Kidney glomerular epithelial cell (primary cell): ENCODE results near the gene ATG14.
"Not testable (repeated sequence)": the region's sequence is repeated elsewhere in the genome, so short reads cannot be mapped to it uniquely, and the experiment has no call there.

ENCODE experiments used
- DNase-seq: peaks from one replicate; lab custom pipeline; 2025; lab: John Stamatoyannopoulos, UW

Gene ATG14

GRCh38 chr14:55433880-55434804 is 22.5 kb upstream of the ATG14 start:
- no peak for DNase-seq

DNA sequence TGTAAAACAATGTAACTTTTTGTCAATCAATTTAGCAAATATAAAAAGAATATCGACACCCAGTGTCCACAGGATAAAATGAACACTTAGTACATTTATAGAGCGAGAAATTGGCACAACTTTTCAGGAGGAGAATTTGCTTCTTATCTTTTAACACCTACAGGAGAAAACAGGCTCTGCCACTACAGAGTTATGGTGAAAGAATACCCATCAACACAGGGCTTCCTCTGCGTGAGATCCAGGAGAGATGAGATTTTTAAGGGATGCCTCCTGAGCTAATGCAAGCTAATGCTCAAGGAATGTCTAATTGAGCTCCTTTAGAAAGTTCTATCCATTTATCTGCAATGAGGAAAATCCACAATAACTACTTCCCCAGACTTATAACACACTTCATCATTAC is 21.0 kb upstream of the ATG14 start:
- no peak for DNase-seq

GRCh38 chr14:55430024-55430690 is 18.5 kb upstream of the ATG14 start:
- DNase-seq, result peak; percentile 63

- DNase-seq, result no peak
Observed at GRCh38 chr14:55427439-55427838, 15.8 kb upstream of the ATG14 start.

DNA sequence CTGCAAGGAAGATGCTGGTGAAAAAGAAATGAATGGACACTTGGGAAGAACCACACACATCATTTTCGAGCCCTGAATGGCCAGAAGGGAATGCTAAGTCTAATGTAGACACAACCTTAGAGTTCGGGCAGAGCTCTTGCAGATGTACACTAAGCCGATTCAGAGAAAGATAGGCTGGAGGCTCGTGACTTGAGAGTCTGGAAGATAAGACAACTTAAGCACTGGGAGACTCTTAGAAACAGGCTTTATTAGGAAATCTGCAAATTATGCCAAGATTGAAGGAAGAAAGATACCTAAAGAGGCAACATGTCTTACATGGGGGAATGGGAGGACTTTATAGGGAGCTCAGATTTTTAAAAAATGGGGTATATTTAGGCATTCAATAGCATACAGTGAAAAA is 15.3 kb upstream of the ATG14 start:
- no peak for DNase-seq

DNA sequence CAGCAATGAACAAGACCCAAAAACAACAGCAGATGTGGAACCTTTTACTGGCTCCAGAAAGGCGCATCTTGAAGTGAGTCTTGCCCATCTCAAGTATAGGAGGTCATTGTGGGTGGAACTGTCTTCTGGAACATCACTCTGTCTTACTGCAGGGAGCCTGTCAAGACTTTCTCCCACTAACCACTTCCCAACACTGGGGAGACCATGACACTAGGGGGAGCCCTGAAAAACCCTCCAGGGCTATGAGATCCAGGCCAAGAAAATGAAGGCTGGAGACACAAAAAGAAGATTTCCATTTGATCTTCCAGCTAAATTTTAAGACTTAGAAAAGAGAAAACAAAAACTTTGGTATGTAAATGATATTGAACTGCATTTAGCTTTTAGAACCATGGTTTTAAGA is 13.5 kb upstream of the ATG14 start:
- no peak for DNase-seq

GRCh38 chr14:55423969-55424368 is 12.3 kb upstream of the ATG14 start:
- no peak for DNase-seq

DNA sequence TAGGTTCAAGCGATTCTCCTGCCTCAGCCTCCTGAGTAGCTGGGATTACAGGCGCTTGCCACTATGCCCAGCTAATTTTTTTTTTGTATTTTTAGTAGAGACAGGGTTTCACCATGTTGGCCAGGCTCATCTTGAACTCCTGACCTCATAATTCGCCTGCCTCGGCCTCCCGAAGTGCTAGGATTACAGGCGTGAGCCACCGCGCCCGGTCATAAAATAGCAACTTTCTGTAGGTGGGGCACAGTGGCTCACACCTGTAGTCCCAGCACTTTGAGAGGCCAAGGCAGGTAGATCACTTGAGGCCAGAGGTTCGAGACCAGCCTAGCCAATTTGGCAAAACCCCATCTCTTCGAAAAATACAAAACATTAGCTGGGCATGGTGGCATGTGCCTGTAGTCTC is 10.7 kb upstream of the ATG14 start:
- not testable (repeated sequence) for DNase-seq

DNA sequence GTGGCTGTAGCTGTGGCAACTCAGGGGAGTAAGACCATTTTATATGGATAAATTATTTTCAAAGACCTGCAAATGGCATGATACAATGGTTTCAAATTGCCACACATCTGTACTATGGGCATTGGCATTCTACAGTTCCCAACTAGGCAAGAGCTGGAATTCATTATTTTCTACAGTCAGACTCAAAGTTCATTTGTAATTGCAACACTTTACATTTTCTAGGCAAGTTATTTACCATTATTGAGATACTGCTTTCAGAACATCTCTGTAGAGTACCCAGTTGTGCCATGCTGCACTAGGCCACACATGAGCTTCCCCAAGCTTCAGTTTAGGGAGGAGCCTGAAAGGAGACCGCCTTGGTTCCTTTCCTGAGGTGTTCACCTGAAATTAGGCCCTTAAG is 8.0 kb upstream of the ATG14 start:
- DNase-seq, result no peak

GRCh38 chr14:55418411-55418810 is 6.8 kb upstream of the ATG14 start:
- no peak for DNase-seq

- DNase-seq, result no peak
Observed at GRCh38 chr14:55417955-55418354, 6.3 kb upstream of the ATG14 start.

DNA sequence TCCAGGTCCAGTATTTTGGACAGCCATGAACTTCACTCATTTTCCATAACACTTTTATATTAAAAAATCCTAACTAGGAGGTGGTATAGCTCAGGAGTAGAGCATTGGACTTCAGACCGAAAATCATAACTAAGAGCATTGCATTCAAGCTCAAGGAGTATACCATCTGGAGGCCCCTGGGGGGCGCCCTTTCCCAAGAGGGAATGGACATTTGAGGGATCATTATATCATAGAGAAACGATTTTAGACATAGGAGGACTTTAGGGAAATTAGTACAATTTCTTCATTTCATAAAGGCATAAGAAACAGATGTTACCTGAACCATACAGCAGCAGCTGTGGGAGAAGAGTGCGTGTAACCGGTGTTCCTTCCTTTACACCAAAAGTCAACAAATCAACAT is 5.2 kb upstream of the ATG14 start:
- no peak for DNase-seq

DNA sequence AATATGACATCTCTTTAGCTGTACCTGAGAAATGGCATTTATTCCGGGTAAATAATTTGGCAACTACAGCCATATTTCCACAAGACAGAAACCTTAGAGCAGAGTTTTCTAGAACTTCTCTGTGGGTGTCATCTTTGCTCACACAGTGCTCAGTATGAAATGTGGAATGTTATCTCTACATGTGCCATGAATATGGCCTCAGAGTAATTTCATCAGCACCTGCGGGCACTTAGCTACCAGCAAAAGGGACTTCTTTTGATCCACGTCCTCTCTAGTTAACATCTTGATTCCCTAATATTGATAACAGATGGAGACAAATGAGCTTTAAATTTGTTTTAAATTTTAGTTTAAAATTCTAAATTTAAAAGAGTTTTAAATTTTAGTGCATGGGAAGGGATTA is 2.9 kb upstream of the ATG14 start:
- no peak for DNase-seq

DNA sequence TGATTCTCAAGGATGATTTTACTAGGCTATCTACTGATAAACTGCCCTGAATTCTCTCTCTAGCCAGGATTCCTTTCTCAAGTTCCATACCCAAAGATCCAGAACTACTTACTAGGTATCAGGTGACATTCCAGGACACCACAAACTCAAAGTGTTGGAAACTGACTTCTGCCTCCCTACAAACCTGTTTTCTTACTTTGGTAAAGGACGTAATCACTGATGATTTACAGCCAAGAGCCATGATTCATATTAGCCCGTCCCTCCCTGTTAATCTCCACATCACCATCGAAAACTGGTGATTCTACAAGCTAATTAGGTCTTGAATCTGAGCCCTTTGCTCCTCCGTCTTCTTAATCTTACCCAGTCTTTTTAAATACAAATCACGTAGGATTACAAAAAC is 1.0 kb upstream of the ATG14 start:
- DNase-seq, result peak; percentile 2

GRCh38 chr14:55410876-55411275 is 754 bp downstream of the ATG14 start:
- DNase-seq, result no peak

- no peak for DNase-seq
Observed at GRCh38 chr14:55404173-55404854, 7.3 kb downstream of the ATG14 start.

DNA sequence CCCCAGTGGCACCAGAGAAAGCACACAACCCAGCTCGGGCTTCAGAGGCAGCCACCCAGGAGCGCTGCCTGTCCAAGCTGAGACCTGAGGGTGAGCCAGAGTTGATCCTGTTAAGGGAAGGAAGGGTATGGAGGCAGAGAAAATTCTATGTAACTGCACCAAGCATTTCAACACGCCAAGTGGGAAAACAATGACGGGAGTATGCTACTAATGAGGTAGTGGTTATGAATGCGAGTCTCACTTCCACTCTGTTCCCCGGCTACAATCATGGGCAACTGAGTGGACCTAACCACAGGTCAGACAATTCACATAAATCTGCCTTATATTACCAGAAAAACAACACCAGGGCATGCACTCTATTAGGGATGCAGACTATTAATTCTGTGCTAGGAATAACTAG is 9.9 kb downstream of the ATG14 start:
- no peak for DNase-seq

DNA sequence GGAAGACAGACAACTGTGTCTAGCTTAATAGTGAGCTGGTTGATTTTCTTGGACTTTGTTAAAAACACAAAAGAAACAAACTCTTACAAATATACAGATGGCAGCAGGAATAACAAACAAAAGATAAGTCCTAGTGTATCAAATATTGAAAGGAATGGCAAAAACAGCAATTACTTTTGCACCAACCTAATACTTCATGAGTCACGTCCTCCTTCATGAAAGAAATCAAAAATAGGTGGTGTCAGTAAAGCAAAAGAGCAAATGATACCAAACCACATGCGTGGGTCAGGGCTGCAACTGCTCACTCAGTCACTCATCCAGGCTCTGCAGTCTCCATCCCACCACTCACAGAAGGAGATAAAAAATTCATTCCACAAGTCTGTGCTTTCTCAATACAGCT is 11.8 kb downstream of the ATG14 start:
- no peak for DNase-seq

GRCh38 chr14:55399183-55399582 is 12.4 kb downstream of the ATG14 start:
- DNase-seq, result no peak

DNA sequence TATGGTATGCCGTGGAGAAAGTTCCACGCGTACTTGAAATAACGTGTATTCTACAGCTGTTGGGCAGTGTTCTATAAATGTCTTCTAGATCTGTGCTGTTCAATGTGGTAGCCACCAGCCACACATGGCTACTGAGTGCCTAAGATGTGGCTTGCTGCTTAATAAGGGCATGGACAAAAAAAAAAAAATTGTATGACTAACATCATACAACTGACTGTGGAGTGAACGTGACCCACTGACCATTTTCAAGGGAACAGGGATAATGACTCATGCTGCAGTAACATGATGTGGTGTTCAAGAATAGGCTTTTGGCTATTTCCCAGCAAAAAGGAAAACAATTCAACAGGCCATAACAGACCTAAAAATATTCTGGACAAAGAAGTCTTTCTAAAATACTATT is 13.0 kb downstream of the ATG14 start:
- peak; percentile 76 for DNase-seq

DNA sequence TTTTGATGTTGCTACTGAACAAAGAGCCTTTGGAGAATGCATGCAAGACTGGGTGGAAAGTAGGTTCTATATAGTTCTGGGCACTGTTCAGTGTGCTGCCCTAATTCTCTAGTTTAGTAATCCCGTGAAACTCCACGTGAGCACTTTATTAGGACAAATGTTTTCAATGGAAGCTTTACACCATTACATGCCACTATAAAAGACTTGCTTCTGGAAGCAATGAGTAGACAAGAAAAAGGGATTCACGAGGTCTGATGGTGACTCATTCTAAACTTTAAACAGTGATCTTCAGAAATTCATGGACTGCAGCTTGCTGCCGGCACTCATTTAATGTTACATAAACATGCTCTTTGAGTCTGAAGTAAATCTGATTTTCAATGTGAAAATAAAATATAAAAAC is 22.3 kb downstream of the ATG14 start:
- DNase-seq, result no peak

GRCh38 chr14:55388160-55388559 is 23.5 kb downstream of the ATG14 start:
- DNase-seq, result no peak

DNA sequence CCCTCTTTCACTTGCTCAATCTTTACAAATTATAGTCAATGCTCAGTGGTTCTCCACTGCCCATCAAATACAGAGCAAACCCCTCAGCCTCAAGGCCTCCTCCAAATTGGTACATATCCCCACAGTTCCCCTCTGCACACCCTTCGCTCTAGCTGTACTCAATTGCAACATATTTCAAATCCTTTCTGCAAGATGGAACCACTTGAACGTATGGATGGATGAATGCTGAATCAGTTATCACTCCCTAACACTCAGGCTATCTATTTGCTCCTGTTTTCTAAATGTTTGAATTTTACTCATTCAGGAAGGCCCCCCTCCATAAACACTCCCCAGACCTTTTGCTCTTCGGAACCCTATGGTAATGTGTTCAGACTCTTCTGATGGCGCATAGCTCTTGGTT is 24.5 kb downstream of the ATG14 start:
- no peak for DNase-seq
